GM18505 (cell line): ENCODE results near the gene PLXNB3.

Experiments
- ATAC-seq: cut with Tn5 transposase; IDR thresholded peaks from one replicate; pipeline ENCODE4 v1.9.1; 2021; ENCODE audit not compliant: unreplicated experiment
- POLR2A ChIP-seq: IDR thresholded peaks from 4 replicates; pipeline ENCODE4 v1.6.1; 2011; ENCODE audit warnings: borderline replicate concordance; ENCODE audit not compliant: insufficient read depth, insufficient read length; ENCODE audit errors: extremely low read depth

The PLXNB3 gene

GRCh38 chrX:153770601-153771414, 6.8 kb downstream of the PLXNB3 start:
- ATAC-seq: no peak
- TF ChIP-seq POLR2A: no peak

DNA sequence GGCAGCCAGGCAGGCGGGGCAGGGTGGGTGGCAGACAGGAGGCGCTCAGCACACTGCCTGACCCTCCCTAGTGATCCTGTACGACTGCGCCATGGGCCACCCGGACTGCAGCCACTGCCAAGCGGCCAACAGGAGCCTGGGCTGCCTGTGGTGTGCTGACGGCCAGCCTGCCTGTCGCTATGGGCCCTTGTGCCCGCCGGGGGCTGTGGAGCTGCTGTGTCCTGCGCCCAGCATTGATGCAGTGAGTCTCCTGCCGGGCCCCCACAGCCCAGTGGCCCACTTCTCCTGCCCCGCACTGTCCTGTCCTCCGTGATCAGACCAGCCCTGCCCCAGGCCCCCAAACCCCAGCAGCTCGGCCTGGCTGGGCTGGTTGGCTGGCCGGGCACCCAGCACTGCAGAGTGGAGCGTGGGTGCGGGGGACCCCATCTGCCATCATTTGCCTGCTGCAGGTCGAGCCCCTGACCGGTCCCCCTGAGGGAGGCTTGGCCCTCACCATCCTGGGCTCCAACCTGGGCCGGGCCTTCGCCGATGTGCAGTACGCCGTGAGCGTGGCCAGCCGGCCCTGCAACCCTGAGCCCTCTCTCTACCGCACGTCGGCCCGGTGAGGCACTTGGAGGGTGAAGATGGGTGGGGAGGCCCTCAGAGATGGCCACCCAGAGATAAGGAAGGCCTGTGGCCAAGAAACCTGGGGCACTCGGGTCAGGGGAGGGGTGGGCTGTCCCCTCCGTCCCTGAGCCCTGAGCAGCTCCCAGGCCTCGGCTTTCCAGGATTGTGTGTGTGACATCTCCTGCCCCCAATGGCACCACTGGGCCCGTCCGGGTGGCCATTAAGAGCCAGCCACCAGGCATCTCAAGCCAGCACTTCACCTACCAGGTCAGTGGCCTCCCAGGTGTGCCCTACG, 7.6 kb downstream of the PLXNB3 start:
- no peak for ATAC-seq
- TF ChIP-seq POLR2A: no peak

DNA sequence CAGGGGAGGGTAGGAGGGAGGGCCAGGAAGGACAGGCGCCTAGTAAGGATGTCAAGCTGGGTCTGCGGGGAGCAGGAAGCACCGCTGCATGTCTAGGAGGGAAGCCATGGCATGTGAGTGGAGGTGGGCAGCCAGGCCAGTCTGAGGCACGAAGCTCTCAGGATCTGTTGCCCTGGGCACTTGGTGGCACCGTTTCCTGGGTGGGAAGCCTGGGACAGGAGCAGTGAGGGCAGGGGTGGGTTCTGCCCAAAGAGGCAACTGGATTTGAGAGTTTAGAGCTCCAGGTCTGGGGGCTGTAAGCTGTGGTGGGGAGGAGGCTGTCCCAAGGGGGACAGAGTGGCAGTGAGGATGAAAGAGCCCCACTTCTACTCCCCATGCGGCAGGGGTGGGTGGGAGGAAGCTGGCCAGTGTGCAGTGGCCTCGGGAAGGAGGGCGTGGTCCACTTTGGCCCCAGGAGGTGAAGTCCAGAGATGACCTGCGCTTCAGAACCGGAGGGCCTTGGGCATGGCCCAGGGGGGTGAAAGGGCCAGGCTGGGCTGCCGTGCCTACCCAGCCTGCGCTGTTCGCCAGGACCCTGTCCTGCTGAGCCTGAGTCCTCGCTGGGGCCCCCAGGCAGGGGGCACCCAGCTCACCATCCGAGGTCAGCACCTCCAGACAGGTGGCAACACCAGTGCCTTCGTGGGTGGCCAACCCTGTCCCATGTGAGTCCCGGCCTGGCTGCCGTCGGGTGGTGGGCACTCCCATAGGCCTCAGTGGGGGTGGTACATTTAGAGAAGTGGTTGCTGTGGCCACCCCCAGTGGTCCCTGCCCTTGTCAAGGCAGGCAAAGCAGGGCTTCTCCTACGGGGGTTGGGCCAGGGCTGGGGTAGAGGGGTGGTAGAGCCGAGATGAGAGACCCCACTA, 8.5 kb downstream of the PLXNB3 start:
- ATAC-seq: no peak
- no peak for TF ChIP-seq POLR2A

- no peak for ATAC-seq
- no peak for TF ChIP-seq POLR2A
Observed at GRCh38 chrX:153773218-153773611, 9.2 kb downstream of the PLXNB3 start.

- no peak for ATAC-seq
- TF ChIP-seq POLR2A: no peak
Observed at GRCh38 chrX:153773741-153774575, 9.9 kb downstream of the PLXNB3 start.

- ATAC-seq: no peak
- TF ChIP-seq POLR2A: no peak
Observed at GRCh38 chrX:153774576-153775292, 10.7 kb downstream of the PLXNB3 start.

DNA sequence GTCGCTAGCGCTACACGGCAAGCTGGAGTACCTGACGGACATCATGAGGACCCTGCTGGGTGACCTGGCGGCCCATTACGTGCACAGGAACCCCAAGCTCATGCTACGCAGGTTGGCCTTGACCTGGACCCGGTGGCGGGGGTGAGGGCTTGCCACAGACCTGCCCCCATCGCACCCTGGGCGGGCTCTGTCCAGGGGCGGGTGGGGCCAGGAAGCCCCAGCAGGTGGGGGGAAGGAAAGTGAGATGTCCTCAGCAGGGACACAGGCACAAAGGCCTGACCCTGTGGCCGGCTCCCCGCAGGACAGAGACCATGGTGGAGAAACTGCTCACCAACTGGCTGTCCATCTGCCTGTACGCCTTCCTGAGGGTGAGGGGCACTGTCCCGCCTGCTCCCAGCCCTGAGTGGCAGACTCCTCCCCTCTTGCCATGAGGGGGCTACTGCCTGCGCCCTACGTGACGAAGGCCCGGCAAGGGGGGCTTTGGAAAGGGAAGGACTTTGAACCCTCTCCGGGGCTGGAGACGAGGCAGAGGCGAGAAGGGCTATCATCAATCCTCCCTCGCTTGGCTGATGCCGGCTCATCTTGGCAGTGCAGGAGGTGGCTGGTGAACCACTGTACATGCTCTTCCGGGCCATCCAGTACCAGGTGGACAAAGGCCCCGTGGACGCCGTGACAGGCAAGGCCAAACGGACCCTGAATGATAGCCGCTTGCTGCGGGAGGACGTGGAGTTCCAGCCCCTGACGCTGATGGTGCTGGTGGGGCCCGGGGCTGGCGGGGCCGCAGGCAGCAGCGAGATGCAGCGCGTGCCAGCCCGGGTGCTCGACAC, 11.5 kb downstream of the PLXNB3 start:
- no peak for ATAC-seq
- TF ChIP-seq POLR2A: no peak

- no peak for ATAC-seq
- no peak for TF ChIP-seq POLR2A
Observed at GRCh38 chrX:153776120-153776599, 12.1 kb downstream of the PLXNB3 start.

DNA sequence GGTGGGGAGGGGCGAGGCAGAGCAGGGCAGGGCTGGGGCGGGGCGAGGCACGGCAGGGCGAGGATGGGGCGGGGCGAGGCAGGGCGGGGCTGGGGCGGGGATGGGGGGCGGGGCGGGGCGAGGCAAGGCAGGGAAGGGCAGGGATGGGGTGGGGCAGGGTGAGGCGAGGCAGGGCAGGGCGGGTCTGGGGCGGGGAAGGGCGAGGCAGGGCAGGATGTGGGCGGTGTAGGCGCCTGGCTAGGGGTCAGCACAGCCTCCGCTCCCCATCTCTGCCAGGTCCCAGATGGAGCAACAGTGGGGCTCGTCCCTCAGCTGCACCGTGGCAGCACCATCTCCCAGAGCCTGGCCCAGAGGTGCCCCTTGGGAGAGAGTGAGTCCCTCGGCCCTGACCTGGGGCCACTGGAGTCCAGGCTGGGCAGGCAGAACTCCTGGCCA, 12.6 kb downstream of the PLXNB3 start:
- no peak for TF ChIP-seq POLR2A
- no peak for ATAC-seq

GRCh38 chrX:153777261-153778090, 13.4 kb downstream of the PLXNB3 start:
- TF ChIP-seq POLR2A: no peak
- no peak for ATAC-seq

- no peak for TF ChIP-seq POLR2A
- no peak for ATAC-seq
Observed at GRCh38 chrX:153778181-153778580, 14.1 kb downstream of the PLXNB3 start.
